ENCODE data around the gene ELOVL6.
"Not testable (repeated sequence)": the region's sequence is repeated elsewhere in the genome, so short reads cannot be mapped to it uniquely, and the experiment has no call there.

The ELOVL6 gene

GRCh38 chr4:110068248-110068647 lies 130.2 kb downstream of the ELOVL6 start:
- no peak for DNase-seq

GRCh38 chr4:110064934-110065333 lies 133.5 kb downstream of the ELOVL6 start:
- no peak for DNase-seq

GRCh38 chr4:110064295-110064694 lies 134.1 kb downstream of the ELOVL6 start:
- DNase-seq: no peak

- DNase-seq: no peak
Observed at GRCh38 chr4:110062166-110062565, 136.2 kb downstream of the ELOVL6 start.

- DNase-seq: no peak
Observed at GRCh38 chr4:110061076-110061475, 137.3 kb downstream of the ELOVL6 start.

- no peak for DNase-seq
Observed at GRCh38 chr4:110059556-110060191, 138.7 kb downstream of the ELOVL6 start.

- no peak for DNase-seq
Observed at GRCh38 chr4:110058677-110059076, 139.7 kb downstream of the ELOVL6 start.

GRCh38 chr4:110055158-110055768 lies 143.2 kb downstream of the ELOVL6 start:
- DNase-seq: no peak

GRCh38 chr4:110049951-110050925 lies 148.2 kb downstream of the ELOVL6 start:
- DNase-seq: no peak

GRCh38 chr4:110046588-110047049 lies 151.8 kb downstream of the ELOVL6 start:
- DNase-seq: no peak

- no peak for DNase-seq
Observed at GRCh38 chr4:110042545-110043517, 155.6 kb downstream of the ELOVL6 start.

- DNase-seq: no peak
Observed at GRCh38 chr4:110041735-110042134, 156.7 kb downstream of the ELOVL6 start.

GRCh38 chr4:110039164-110039563 lies 159.3 kb downstream of the ELOVL6 start:
- DNase-seq: not testable (repeated sequence)

GRCh38 chr4:110034026-110034393 lies 164.4 kb downstream of the ELOVL6 start:
- DNase-seq: no peak

GRCh38 chr4:110033355-110034025 lies 164.9 kb downstream of the ELOVL6 start:
- no peak for DNase-seq

- DNase-seq: no peak
Observed at GRCh38 chr4:110032603-110033002, 165.8 kb downstream of the ELOVL6 start.

GRCh38 chr4:110025718-110026117 lies 172.7 kb downstream of the ELOVL6 start:
- no peak for DNase-seq

- DNase-seq: no peak
Observed at GRCh38 chr4:110025056-110025455, 173.4 kb downstream of the ELOVL6 start.

GRCh38 chr4:110022457-110022856 lies 176.0 kb downstream of the ELOVL6 start:
- no peak for DNase-seq

- DNase-seq: no peak
Observed at GRCh38 chr4:110020646-110021443, 177.6 kb downstream of the ELOVL6 start.

GRCh38 chr4:110020139-110020538 lies 178.3 kb downstream of the ELOVL6 start:
- DNase-seq: peak; percentile 70

Data from islet precursor cell (in vitro differentiated cells).